Tibial artery (tissue), 4 donors: ENCODE data around the gene GNG7.

ENCODE experiments used
- DNase-seq, 2 donors: peaks; one replicate each; pipeline ENCODE4 v3.0.0-alpha.2; 2019
- H3K27ac ChIP-seq, 2 donors: fragments of 200-600 bp; sonication (generic) in 1 of 2; 1 replicate in 1 of 2; 2 replicates in 1 of 2; pipeline ENCODE4 v1.5.1; 2018 to 2019; ENCODE audit warnings: mild to moderate bottlenecking in 1 of 2
- H3K27me3 ChIP-seq, 2 donors: fragments of 200-600 bp; sonication (generic) in 1 of 2; one replicate each; pipeline versions ENCODE4 v1.5.1 to v1.6.0; 2016 to 2019
- H3K36me3 ChIP-seq, 3 donors: fragments of 200-600 bp; sonication (generic) in 2 of 3; one replicate each; pipeline ENCODE4 v1.5.1; 2016 to 2019; ENCODE audit warnings: mild to moderate bottlenecking in 2 of 3
- H3K4me1 ChIP-seq, 4 donors: fragments of 200-600 bp; sonication (generic) in 2 of 4; 1 replicate in 3 of 4; 2 replicates in 1 of 4; pipeline ENCODE4 v1.5.1; 2016 to 2019
- H3K4me3 ChIP-seq, 2 donors: fragments of 200-600 bp; sonication (generic) in 1 of 2; 1 replicate in 1 of 2; 2 replicates in 1 of 2; pipeline ENCODE4 v1.5.1; 2018 to 2019; ENCODE audit warnings: mild to moderate bottlenecking in 2 of 2
- H3K9me3 ChIP-seq, 3 donors: fragments of 200-600 bp; sonication (generic) in 1 of 3; one replicate each; pipeline ENCODE4 v1.5.1; 2016 to 2019
- intact Hi-C: fragments of 100-400 bp; cut with DNase I; formaldehyde crosslinking; loops from one replicate; pipeline ENCODE4 v1.15.0; 2023; ENCODE audit warnings: low total_unique reads
- TF ChIP-seq, protein P1 (sequence below), 2 experiments: fragments of 200-600 bp in 1 of 2; fragments of 450-650 bp in 1 of 2; IDR thresholded peaks; one replicate each; pipeline ENCODE4 v1.5.1; 2017 to 2019; ENCODE audit warnings: antibody characterized with exemption in 2 of 2, mild to moderate bottlenecking in 1 of 2, moderate library complexity in 1 of 2

The GNG7 gene

DNA sequence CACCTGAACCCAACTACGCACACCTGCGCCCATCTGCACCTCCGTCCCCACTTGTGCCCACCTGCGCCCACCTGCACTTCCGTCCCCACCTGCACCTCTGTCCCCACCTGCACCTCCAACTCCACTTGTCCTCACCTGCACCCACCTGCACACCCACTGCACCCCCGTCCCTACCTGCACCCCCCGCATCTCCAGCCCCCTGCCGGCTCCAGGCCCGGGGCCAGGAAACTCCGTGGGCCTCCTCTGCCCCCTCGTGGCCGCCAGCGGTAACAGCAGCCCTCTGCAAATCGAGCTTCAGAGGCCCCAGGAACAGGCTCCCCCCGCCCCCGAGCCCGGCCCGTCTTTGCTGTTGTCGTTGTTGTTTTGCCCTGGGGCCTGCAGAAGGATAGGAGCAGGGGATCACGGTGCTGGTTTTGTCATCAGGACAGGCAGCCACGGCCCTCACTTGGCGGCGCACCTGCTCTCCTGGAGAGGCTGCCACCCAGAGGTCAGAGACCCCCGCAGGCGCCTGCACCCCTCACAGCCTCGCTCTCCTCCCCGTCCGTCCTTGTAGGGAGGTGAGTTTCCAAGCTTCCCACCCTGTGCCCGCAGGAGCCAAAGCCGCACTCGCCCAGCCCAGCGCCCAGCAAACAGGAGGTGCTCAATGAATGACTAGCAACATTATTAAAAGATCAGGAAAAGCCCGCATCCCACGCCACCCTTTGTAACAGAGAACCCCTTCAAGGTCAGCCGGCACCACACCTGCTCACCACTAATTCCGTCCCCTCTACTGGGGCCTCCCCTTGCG is 65.4 kb downstream of the GNG7 start:
- intact Hi-C loops, result no loop called here
- peaks cover 0 to 43% of the 10 kb centered on the region in 2 donors for H3K27me3 ChIP-seq
- H3K27ac ChIP-seq, result no peak overlapping the region
- H3K9me3 ChIP-seq, result no peaks in the 10 kb centered on the region
- H3K36me3 ChIP-seq, result no peaks in the 10 kb centered on the region
- no peak for DNase-seq
- H3K4me1 ChIP-seq, result peaks cover 0 to 38% (median 21%) of the 10 kb centered on the region in 4 donors
- TF ChIP-seq, protein P1, sequence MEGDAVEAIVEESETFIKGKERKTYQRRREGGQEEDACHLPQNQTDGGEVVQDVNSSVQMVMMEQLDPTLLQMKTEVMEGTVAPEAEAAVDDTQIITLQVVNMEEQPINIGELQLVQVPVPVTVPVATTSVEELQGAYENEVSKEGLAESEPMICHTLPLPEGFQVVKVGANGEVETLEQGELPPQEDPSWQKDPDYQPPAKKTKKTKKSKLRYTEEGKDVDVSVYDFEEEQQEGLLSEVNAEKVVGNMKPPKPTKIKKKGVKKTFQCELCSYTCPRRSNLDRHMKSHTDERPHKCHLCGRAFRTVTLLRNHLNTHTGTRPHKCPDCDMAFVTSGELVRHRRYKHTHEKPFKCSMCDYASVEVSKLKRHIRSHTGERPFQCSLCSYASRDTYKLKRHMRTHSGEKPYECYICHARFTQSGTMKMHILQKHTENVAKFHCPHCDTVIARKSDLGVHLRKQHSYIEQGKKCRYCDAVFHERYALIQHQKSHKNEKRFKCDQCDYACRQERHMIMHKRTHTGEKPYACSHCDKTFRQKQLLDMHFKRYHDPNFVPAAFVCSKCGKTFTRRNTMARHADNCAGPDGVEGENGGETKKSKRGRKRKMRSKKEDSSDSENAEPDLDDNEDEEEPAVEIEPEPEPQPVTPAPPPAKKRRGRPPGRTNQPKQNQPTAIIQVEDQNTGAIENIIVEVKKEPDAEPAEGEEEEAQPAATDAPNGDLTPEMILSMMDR (IDR thresholded peaks at IDR 0.05), result peak; percentile 81 to 90
- H3K4me3 ChIP-seq, result no peak overlapping the region

DNA sequence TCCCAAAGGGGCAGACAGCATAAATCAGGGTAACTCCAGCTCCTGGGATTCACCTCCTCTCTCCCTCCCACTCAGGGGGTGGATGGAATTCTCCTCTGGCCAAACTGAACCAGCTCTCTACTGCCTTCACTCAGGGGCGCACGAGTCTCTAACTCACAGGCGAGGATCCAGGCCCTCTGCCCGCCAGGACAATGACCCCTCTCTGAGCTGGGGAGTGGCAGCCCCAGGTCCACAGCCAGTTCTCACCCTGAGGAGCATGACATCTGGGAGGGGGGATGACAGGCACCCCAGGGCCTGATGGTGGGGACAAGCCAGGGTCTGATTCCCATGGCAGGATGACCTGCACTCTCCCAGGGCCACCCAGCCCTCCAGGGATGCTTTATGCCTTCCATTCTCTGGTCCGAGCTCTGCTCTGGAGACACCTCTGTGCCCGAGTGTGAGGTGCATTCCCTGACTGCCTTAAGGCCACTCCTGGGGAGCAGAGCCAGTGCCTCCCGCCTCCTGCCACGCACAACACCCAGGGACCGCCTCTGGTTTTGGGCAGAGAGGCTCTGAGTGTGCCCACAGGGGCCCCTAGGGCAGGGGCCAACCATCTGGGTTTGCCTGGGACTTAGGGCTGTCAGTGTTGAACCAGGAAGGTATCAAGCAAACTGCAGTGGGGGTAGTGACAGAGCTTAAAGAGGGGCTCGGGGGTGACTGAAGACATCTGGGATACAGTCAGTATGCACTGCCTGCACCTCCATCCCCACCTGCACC is 66.2 kb downstream of the GNG7 start:
- Histone ChIP-seq H3K4me3 (no peak overlapping the region), H3K36me3 (no peaks in the 10 kb centered on the region), H3K27ac (peak overlapping the region in 1 of 2 donors; percentile 79), H3K27me3 (peaks cover 0 to 39% of the 10 kb centered on the region in 2 donors), H3K4me1 (peaks cover 0 to 38% (median 21%) of the 10 kb centered on the region in 4 donors), H3K9me3 (no peaks in the 10 kb centered on the region)
- TF ChIP-seq, protein P1 (IDR thresholded peaks at IDR 0.05), result no peak
- intact Hi-C loops, result no loop called here
- no peak for DNase-seq

DNA sequence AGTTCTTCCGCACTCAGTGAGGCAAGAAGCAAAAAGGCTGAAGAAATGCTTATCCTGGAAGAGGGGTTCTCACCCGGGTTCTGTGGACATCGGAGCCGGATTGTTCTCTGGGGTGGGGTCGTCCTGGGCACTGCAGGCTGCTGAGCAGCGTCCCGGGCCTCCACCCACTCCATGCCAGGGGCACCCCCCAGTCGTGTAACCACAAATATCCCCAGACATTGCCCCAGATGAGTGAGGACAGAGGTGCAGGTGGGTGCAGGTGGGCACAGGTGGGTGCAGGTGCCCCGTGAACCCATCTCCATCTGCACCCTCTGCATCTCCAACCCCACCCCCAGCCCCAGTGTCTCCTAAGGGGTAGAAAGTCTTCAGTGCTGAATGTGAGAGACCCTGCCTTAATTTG is 67.5 kb downstream of the GNG7 start:
- peaks cover 0 to 6% (median 3%) of the 10 kb centered on the region in 3 donors for H3K9me3 ChIP-seq
- TF ChIP-seq, protein P1 (IDR thresholded peaks at IDR 0.05), result no peak
- peaks cover 0 to 38% (median 21%) of the 10 kb centered on the region in 4 donors for H3K4me1 ChIP-seq
- DNase-seq, result no peak
- H3K27ac ChIP-seq, result peak overlapping the region; percentile 79 to 81
- peak overlapping the region in 1 of 2 donors; percentile 2 for H3K4me3 ChIP-seq
- intact Hi-C loops, result no loop called here
- H3K27me3 ChIP-seq, result peaks cover 0 to 28% of the 10 kb centered on the region in 2 donors
- no peaks in the 10 kb centered on the region for H3K36me3 ChIP-seq

DNA sequence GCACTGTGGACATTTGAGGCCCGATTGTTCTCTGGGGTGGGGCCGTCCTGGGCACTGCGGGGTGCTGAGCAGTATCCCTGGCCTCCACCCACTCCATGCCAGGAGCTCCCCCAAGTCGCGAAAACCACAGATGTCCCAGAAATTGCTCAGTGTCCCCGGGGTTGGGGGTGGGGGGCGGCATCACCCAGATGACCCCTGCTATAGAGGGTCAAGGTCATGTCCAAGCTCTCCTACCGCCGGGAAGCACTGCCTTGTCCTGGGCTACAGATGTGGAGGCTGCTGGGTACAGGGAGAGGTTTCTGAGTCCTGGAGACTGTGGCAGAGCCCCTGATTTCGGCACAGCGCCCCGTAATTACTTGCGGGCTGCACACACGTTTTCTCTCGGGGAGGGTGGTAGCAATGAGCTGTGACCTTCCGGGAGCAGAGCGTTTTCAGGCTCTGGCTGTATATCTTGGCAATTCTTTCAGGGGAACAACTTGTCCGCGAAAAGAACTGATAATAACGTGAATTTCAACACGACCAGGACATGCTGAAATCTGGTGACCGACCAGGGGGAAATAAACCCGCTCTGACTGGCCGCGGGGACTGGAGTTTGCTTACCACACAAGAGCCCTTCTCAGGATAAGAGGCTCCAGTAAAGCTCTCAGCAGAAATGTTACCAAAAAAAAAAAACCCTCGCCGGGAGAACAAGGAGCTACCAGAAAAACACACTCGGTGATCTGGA is 68.1 kb downstream of the GNG7 start:
- H3K27me3 ChIP-seq, result peaks cover 0 to 28% of the 10 kb centered on the region in 2 donors
- TF ChIP-seq, protein P1 (IDR thresholded peaks at IDR 0.05), result no peak
- H3K4me3 ChIP-seq, result peak overlapping the region; percentile 17 to 33
- H3K9me3 ChIP-seq, result peaks cover 0 to 6% (median 3%) of the 10 kb centered on the region in 3 donors
- no peaks in the 10 kb centered on the region for H3K36me3 ChIP-seq
- DNase-seq, result peak; percentile 81 to 91
- peaks cover 0 to 40% (median 21%) of the 10 kb centered on the region in 4 donors for H3K4me1 ChIP-seq
- intact Hi-C loops, result no loop called here
- H3K27ac ChIP-seq, result peak overlapping the region; percentile 79 to 81

DNA sequence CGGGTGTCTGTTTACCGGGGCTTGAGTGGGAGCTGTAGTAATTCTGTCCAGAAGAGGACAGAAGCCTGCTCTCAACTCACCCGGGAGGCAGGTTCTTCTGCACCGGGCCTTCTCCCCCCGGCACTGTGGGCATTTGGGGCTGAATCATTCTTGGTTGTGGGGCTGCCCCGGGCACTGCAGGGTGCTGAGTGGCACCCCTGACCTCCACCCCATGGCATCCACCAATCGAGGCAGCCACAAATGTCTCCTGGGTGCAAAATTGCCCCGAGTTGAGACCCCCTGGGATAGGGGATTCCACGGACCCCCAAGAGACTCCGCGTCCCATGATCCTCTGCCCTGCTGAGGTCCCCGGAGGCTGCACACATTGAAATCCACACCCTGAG is 68.8 kb downstream of the GNG7 start:
- Histone ChIP-seq H3K9me3 (peaks cover 0 to 6% (median 3%) of the 10 kb centered on the region in 3 donors), H3K4me3 (no peak overlapping the region), H3K4me1 (peaks cover 0 to 46% (median 21%) of the 10 kb centered on the region in 4 donors), H3K36me3 (no peaks in the 10 kb centered on the region), H3K27me3 (peaks cover 0 to 23% of the 10 kb centered on the region in 2 donors), H3K27ac (peak overlapping the region; percentile 79 to 81)
- no peak for DNase-seq
- TF ChIP-seq, protein P1 (IDR thresholded peaks at IDR 0.05), result no peak
- intact Hi-C loops, result no loop called here
